C4-2B (cell line): ENCODE results near the gene WSB1.

Experiments
- H3K27ac ChIP-seq: fragments of 450-650 bp; 2 replicates; pipeline ENCODE4 v1.5.1; 2017
- CTCF ChIP-seq: fragments of 450-650 bp; conservative IDR thresholded peaks from 2 replicates; pipeline ENCODE4 v1.5.1; 2017; ENCODE audit warnings: mild to moderate bottlenecking
- ZFX ChIP-seq: fragments of 450-650 bp; IDR thresholded peaks from 2 replicates; pipeline ENCODE4 v1.6.1; 2017

The WSB1 gene

GRCh38 chr17:27348196-27348595, 54.3 kb downstream of the WSB1 start:
- TF ChIP-seq ZFX (no peak), CTCF (no peak)
- no peak overlapping the region for H3K27ac ChIP-seq

GRCh38 chr17:27349540-27350021, 55.7 kb downstream of the WSB1 start:
- H3K27ac ChIP-seq, result no peak overlapping the region
- TF ChIP-seq ZFX, result no peak
- TF ChIP-seq CTCF, result no peak

- TF ChIP-seq CTCF (no peak), ZFX (no peak)
- H3K27ac ChIP-seq, result no peak overlapping the region
Observed at GRCh38 chr17:27351759-27352158, 57.8 kb downstream of the WSB1 start.

- no peak for TF ChIP-seq ZFX
- no peak for TF ChIP-seq CTCF
Observed at GRCh38 chr17:27352448-27353032, 58.6 kb downstream of the WSB1 start.

GRCh38 chr17:27353033-27353460, 59.1 kb downstream of the WSB1 start:
- peak overlapping the region; percentile 89 for H3K27ac ChIP-seq

More at GRCh38 chr17:27352448-27353032, 58.6 kb downstream of the WSB1 start:
- H3K27ac ChIP-seq, result peak overlapping the region; percentile 89

GRCh38 chr17:27353461-27354050, 59.6 kb downstream of the WSB1 start:
- H3K27ac ChIP-seq, result peak overlapping the region; percentile 89
- peak; percentile 72; the same call in 1 of the 2 replicates for TF ChIP-seq ZFX
- peak; percentile 100 for TF ChIP-seq CTCF

More at GRCh38 chr17:27353033-27353460, 59.1 kb downstream of the WSB1 start:
- TF ChIP-seq ZFX, result no peak
- no peak for TF ChIP-seq CTCF

- TF ChIP-seq ZFX, result no peak
- peak; percentile 59 for TF ChIP-seq CTCF
- peak overlapping the region; percentile 89 for H3K27ac ChIP-seq
Observed at GRCh38 chr17:27354051-27354490, 60.2 kb downstream of the WSB1 start.
